Lower leg skin (tissue), 4 donors: ENCODE results near the gene BPI. TPM values are rescaled to one million over a fixed set of nuclear protein-coding genes. Genes with fewer than 3 reads are reported as not detected.

Source experiments
- DNase-seq, 2 donors: peaks; one replicate each; pipeline ENCODE4 v3.0.0-alpha.2; 2019; ENCODE audit warnings: low spot score in 2 of 2
- H3K4me3 ChIP-seq: fragments of 200-600 bp; sonication (generic); 2 replicates; pipeline ENCODE4 v1.5.1; 2017; ENCODE audit warnings: mild to moderate bottlenecking, low read depth; ENCODE audit not compliant: poor library complexity, severe bottlenecking
- POLR2A ChIP-seq, 2 donors: fragments of 450-650 bp; IDR thresholded peaks; one replicate each; pipeline ENCODE4 v1.6.1; 2016 to 2017; ENCODE audit warnings: antibody characterized with exemption in 2 of 2, mild to moderate bottlenecking in 1 of 2, moderate library complexity in 1 of 2
- WGBS, 2 donors: methylation state at CpG; one replicate each; pipeline ENCODE4 v1.1.5; 2018; 5-methylcytosine and 5-hydroxymethylcytosine counted together
- intact Hi-C: fragments of 100-400 bp; cut with DNase I; formaldehyde crosslinking; loops from one replicate; pipeline ENCODE4 v1.15.0; 2023; ENCODE audit warnings: low total_unique reads
- total RNA-seq, 4 donors: library from RNA; depleted of rRNA; stranded (reverse); fragments of >200 nt; gene quantifications; one replicate each; pipeline ENCODE4 v1.1.0, GENCODE V29; 2016
- TF ChIP-seq, protein P1 (sequence below), 3 donors: fragments of 450-650 bp; IDR thresholded peaks; one replicate each; pipeline ENCODE4 v1.5.1; 2016; ENCODE audit warnings: antibody characterized with exemption in 3 of 3, mild to moderate bottlenecking in 3 of 3, moderate library complexity in 2 of 3

The BPI gene
- total RNA-seq, 4 donors from 2014 or later = not detected

DNA sequence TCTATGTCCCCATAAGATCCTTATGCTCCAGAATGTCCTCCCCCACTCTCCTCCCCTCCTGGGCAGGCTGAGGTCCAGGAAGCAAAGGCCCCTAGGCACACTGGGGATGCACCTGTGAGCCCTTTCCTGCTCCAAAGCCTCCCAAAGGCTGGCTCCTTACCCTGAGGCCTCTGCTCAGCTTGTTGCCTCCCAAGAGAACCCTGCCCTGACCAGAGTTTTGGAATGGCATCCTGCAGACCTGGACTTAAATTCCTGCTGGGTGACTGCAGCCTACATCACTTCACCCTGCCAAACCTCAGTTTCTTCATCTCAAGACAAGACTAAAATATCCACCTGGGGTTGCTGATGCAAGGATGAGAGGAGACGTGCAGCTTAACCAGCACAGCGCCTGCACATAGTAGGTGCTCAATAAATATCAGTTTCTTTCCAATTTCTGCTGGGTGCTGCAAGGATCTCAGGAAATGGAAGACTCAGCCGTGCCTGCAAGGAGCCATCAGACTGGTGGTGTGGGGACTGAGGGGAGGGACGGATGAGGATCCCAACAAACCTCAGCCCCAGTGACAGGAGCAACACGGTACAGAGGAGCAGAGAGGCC is 40.2 kb downstream of the BPI start:
- WGBS, 2 donors = 89% methylated on average over 5 of the region's 5 CpGs
- no peak for DNase-seq
- no peak for TF ChIP-seq POLR2A (IDR thresholded peaks at IDR 0.05)
- TF ChIP-seq, protein P1, sequence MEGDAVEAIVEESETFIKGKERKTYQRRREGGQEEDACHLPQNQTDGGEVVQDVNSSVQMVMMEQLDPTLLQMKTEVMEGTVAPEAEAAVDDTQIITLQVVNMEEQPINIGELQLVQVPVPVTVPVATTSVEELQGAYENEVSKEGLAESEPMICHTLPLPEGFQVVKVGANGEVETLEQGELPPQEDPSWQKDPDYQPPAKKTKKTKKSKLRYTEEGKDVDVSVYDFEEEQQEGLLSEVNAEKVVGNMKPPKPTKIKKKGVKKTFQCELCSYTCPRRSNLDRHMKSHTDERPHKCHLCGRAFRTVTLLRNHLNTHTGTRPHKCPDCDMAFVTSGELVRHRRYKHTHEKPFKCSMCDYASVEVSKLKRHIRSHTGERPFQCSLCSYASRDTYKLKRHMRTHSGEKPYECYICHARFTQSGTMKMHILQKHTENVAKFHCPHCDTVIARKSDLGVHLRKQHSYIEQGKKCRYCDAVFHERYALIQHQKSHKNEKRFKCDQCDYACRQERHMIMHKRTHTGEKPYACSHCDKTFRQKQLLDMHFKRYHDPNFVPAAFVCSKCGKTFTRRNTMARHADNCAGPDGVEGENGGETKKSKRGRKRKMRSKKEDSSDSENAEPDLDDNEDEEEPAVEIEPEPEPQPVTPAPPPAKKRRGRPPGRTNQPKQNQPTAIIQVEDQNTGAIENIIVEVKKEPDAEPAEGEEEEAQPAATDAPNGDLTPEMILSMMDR (IDR thresholded peaks at IDR 0.05) = no peak
- no peak overlapping the region for H3K4me3 ChIP-seq
- intact Hi-C loops = no loop called here

DNA sequence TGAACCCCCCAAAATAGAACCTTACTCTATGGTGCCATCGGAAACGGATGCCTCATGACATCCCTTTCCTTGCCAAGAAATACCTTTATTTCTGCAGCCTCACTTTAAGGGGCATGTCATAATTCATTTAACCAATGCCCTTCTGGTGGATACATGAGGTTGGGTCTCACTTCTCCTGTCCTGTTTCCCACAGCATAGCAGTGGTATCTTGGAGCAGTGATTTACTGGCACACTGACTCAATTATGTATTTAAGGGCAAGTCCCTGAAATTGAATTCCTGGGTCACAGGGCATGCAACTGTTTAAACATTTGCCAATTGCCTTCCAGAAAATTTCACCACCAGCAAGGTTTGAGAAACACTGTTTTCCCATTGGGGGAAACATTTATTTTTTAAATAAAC is 41.7 kb downstream of the BPI start:
- no peak for DNase-seq
- intact Hi-C loops = no loop called here
- WGBS, 2 donors = 24 to 31% methylated on average over 2 of the region's 2 CpGs
- H3K4me3 ChIP-seq = no peak overlapping the region
- no peak for TF ChIP-seq POLR2A (IDR thresholded peaks at IDR 0.05)
- TF ChIP-seq, protein P1 (IDR thresholded peaks at IDR 0.05) = no peak

DNA sequence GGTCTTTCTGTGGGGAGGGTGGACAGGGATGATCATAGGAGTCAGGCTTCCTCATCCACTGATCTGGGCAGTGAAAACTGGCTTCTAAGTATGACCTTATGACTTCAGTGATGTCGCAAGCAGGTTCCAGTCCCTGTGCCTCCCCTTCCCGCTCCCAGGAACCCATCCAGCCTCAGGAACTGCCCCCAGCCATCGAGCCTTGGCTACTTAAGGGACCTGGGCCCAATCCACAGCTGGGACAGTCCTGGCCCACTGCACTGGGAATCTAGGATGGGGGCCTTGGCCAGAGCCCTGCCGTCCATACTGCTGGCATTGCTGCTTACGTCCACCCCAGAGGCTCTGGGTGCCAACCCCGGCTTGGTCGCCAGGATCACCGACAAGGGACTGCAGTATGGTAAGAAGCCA is 42.3 kb downstream of the BPI start, which contains the start of gene LBP:
TSS of gene LBP (plus strand) at position 236 of the 405 bp plus-strand sequence. CDS start at position 271, 35 bp downstream.
- intact Hi-C loops = no loop called here
- WGBS, 2 donors = 82 to 89% methylated on average over 8 of the region's 8 CpGs
- TF ChIP-seq POLR2A (IDR thresholded peaks at IDR 0.05) = no peak
- TF ChIP-seq, protein P1 (IDR thresholded peaks at IDR 0.05) = no peak
- no peak within 1 kb of the TSS for H3K4me3 ChIP-seq
- no peak for DNase-seq

DNA sequence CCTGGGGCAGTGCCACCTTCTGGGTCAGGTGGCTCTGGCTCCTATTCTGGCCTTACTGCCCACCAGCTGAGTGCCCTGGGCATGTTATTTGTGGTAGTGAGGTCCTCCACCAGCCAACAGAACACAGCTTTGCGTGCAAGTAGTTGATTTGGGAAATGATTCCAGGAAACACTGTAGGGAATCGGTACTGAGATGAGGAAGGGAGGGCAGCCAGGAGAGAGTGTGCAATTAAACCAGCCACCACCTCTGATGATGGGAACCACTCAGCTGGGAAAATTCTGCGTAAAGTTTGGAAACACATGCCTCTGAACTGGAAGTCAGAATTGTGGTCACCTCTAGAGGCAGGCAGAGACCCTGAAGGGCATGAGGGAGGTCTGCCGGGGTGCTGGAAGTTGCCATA is 42.8 kb downstream of the BPI start:
- intact Hi-C loops = no loop called here
- DNase-seq = no peak
- 75% methylated on average over 4 of the region's 4 CpGs for WGBS, 2 donors
- no peak overlapping the region for H3K4me3 ChIP-seq
- TF ChIP-seq, protein P1 (IDR thresholded peaks at IDR 0.05) = no peak

DNA sequence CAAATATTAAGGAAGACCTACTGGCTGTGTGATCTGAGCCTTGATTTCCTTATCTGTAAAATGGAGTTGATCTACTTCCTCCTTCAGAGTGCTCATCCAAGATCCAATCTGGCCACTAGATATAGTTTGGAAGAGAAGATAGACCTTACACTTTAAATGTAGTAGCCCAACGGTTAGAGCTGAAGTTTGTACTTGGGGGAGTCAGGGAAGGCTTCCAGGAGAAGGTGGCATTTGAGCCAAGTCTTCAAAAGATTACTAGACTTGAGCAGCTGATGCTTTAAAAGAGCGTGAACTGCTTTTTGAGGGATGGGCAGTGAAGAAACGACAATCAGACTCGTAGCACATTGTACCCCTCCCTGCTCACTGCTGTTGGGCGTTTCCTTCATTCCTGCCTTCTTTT is 45.9 kb downstream of the BPI start:
- H3K4me3 ChIP-seq = no peak overlapping the region
- DNase-seq = no peak
- no peak for TF ChIP-seq POLR2A (IDR thresholded peaks at IDR 0.05)
- TF ChIP-seq, protein P1 (IDR thresholded peaks at IDR 0.05) = no peak
- intact Hi-C loops = no loop called here
- 64 to 74% methylated on average over 5 of the region's 5 CpGs for WGBS, 2 donors
